Fibroblast of upper back skin (primary cell): ENCODE results near the gene BIVM.
A peak's percentile ranks its signal among the peaks of the same experiment; 100 is the strongest.
"Not testable (repeated sequence)": the region's sequence is repeated elsewhere in the genome, so short reads cannot be mapped to it uniquely, and the experiment has no call there.

Source experiments
- DNase-seq: peaks from one replicate; pipeline ENCODE4 v3.0.0-alpha.2; 2013

BIVM gene

GRCh38 chr13:102798581-102799425, at the start of gene BIVM, which contains the start of gene POGLUT2:
Gene BIVM (plus strand): TSS chr13:102799119. CDS start chr13:102807268, 8,149 bp downstream.
Gene POGLUT2 (minus strand): TSS chr13:102798976. CDS start chr13:102798670, 306 bp downstream.
- DNase-seq, result peak; percentile 92

GRCh38 chr13:102751886-102752285, 47.0 kb upstream of the BIVM start:
- no peak for DNase-seq

- DNase-seq, result no peak
Measured at GRCh38 chr13:102757006-102757405, 41.9 kb upstream of the BIVM start.

- DNase-seq, result no peak
Measured at GRCh38 chr13:102758842-102759241, 40.1 kb upstream of the BIVM start.

- DNase-seq, result no peak
Measured at GRCh38 chr13:102761071-102761470, 37.8 kb upstream of the BIVM start.

GRCh38 chr13:102763741-102764140, 35.2 kb upstream of the BIVM start:
- DNase-seq, result no peak

GRCh38 chr13:102768909-102769308, 30.0 kb upstream of the BIVM start:
- DNase-seq, result peak; percentile 6

- DNase-seq, result no peak
Measured at GRCh38 chr13:102769679-102770078, 29.2 kb upstream of the BIVM start.

GRCh38 chr13:102770435-102770834, 28.5 kb upstream of the BIVM start:
- no peak for DNase-seq

- no peak for DNase-seq
Measured at GRCh38 chr13:102771298-102772041, 27.4 kb upstream of the BIVM start.

- no peak for DNase-seq
Measured at GRCh38 chr13:102772042-102772425, 26.9 kb upstream of the BIVM start.

- peak; percentile 85 for DNase-seq
Measured at GRCh38 chr13:102773441-102774213, 25.3 kb upstream of the BIVM start, which contains the start of gene TEX30. Gene TEX30 (minus strand): TSS chr13:102773786. CDS start chr13:102770026, 3,760 bp downstream.

GRCh38 chr13:102774214-102774568, 24.7 kb upstream of the BIVM start:
- DNase-seq, result no peak

GRCh38 chr13:102774591-102775520, 24.1 kb upstream of the BIVM start:
- DNase-seq, result no peak

- no peak for DNase-seq
Measured at GRCh38 chr13:102776271-102776670, 22.6 kb upstream of the BIVM start.

- DNase-seq, result no peak
Measured at GRCh38 chr13:102777736-102778135, 21.2 kb upstream of the BIVM start.

- DNase-seq, result no peak
Measured at GRCh38 chr13:102779436-102780159, 19.3 kb upstream of the BIVM start.

GRCh38 chr13:102780656-102781055, 18.3 kb upstream of the BIVM start:
- not testable (repeated sequence) for DNase-seq

GRCh38 chr13:102781591-102781990, 17.3 kb upstream of the BIVM start:
- DNase-seq, result no peak

GRCh38 chr13:102784483-102784882, 14.4 kb upstream of the BIVM start:
- DNase-seq, result no peak

- DNase-seq, result no peak
Measured at GRCh38 chr13:102788683-102789082, 10.2 kb upstream of the BIVM start.
